Activated CD8-positive, alpha-beta T cell treated with anti-CD3 and anti-CD28 coated beads for 36 hours (primary cell): ENCODE measurements around the gene PTBP3. TPM values are rescaled to one million over a fixed set of nuclear protein-coding genes. Genes with fewer than 3 reads are reported as not detected.

Source experiments
- ATAC-seq: fragments of 200-7000 bp; cut with Tn5 transposase; one replicate; pipeline ENCODE4 v1.10.0; 2021; ENCODE audit warnings: mild to moderate bottlenecking, moderate library complexity
- CTCF ChIA-PET: fragments of 350-600 bp; sonication (Branson Sonifier 250); formaldehyde crosslinking; loops from one replicate; lab custom pipeline; 2021; ENCODE audit warnings: antibody characterized with exemption; lab: Charles Lee
- POLR2A ChIA-PET: fragments of 350-600 bp; sonication (Branson Sonifier 250); formaldehyde crosslinking; loops from one replicate; lab custom pipeline; 2021; ENCODE audit warnings: antibody characterized with exemption; lab: Charles Lee
- DNase-seq: peaks from one replicate; pipeline ENCODE4 v3.0.0-alpha.2; 2020
- H3K27ac Mint-ChIP-seq: one replicate; pipeline ENCODE4 v1.8.0; 2021; ENCODE audit warnings: mild to moderate bottlenecking, mixed read lengths
- H3K27me3 Mint-ChIP-seq: one replicate; pipeline ENCODE4 v1.8.0; 2021; ENCODE audit warnings: mixed read lengths
- H3K36me3 Mint-ChIP-seq: one replicate; pipeline ENCODE4 v1.8.0; 2021; ENCODE audit warnings: low read depth, mixed read lengths
- H3K4me1 Mint-ChIP-seq: one replicate; pipeline ENCODE4 v1.8.0; 2021; ENCODE audit warnings: low read depth, mixed read lengths
- H3K4me3 Mint-ChIP-seq: one replicate; pipeline ENCODE4 v1.8.0; 2021; ENCODE audit warnings: mild to moderate bottlenecking, moderate library complexity, mixed read lengths
- H3K9me3 Mint-ChIP-seq: one replicate; pipeline ENCODE4 v1.8.0; 2021; ENCODE audit warnings: mixed read lengths
- intact Hi-C: fragments of 100-400 bp; cut with micrococcal nuclease; formaldehyde crosslinking; loops from one replicate; pipeline ENCODE4 v1.10.0; 2022
- total RNA-seq, 2 experiments: library from RNA; stranded (reverse); gene quantifications; one replicate each; pipeline ENCODE4 v1.2.3, GENCODE V29; 2021
- TF ChIP-seq, protein P1 (sequence below): fragments of 200-600 bp; IDR thresholded peaks from one replicate; pipeline ENCODE4 v1.8.0; 2022; ENCODE audit warnings: antibody characterized with exemption, mild to moderate bottlenecking

PTBP3 gene
- total RNA-seq, 2 experiments from 2014 or later, result 108 to 120 TPM

DNA sequence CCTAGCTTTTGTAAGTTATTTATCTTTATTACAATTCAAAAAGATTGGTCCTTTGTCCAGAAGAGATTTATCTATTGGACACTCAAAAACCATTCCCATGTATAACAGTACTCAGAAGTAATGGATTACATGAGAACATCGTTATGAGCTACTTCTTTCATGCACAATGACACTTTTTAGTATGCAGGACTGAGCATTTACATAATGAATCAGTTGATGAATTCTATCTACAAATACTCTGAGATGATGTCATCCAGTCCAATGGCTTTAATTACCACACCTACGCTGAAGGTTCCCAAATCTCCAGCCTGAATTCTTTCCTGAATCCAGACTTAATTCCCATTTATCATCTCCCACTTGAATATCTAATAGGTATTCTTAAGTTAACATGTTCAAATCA is 75.3 kb downstream of the PTBP3 start:
- Mint-ChIP-seq H3K4me1 (peaks cover 16% of the 10 kb centered on the region), H3K9me3 (no peaks in the 10 kb centered on the region), H3K27ac (no peak overlapping the region), H3K4me3 (no peak overlapping the region), H3K36me3 (peaks cover 32% of the 10 kb centered on the region), H3K27me3 (no peaks in the 10 kb centered on the region)
- DNase-seq (no peak), ATAC-seq (no peak)
- CTCF ChIA-PET, result interaction anchor here (0.6 to 1.1 kb wide), 3 partner anchors 10 to 86 kb away, joined by 3 read pairs; no protein-coding TSS in a partner anchor
- TF ChIP-seq, protein P1, sequence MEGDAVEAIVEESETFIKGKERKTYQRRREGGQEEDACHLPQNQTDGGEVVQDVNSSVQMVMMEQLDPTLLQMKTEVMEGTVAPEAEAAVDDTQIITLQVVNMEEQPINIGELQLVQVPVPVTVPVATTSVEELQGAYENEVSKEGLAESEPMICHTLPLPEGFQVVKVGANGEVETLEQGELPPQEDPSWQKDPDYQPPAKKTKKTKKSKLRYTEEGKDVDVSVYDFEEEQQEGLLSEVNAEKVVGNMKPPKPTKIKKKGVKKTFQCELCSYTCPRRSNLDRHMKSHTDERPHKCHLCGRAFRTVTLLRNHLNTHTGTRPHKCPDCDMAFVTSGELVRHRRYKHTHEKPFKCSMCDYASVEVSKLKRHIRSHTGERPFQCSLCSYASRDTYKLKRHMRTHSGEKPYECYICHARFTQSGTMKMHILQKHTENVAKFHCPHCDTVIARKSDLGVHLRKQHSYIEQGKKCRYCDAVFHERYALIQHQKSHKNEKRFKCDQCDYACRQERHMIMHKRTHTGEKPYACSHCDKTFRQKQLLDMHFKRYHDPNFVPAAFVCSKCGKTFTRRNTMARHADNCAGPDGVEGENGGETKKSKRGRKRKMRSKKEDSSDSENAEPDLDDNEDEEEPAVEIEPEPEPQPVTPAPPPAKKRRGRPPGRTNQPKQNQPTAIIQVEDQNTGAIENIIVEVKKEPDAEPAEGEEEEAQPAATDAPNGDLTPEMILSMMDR, result no peak
- intact Hi-C loops, result no loop called here
- POLR2A ChIA-PET, result no interaction called here

DNA sequence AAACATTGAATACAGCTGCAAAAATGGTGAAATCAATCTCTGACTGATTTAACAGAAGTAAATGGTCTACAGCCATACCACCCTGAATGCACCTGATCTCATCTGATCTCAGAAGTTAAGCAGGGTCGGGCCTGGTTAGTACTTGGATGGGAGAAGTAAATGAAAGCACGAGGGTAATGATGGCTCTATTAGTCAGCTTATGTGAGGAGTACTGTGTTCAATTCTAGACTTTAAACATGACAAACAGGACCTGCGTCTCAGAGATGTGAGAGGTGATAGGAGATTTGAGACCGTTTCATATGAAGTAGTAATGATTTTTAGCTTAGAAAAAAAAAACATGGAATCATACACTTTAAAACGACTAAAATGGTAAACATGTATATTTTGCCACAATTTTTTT is 81.2 kb downstream of the PTBP3 start:
- H3K27me3 Mint-ChIP-seq, result no peaks in the 10 kb centered on the region
- TF ChIP-seq, protein P1, result no peak
- H3K9me3 Mint-ChIP-seq, result no peaks in the 10 kb centered on the region
- ATAC-seq (no peak), DNase-seq (no peak)
- CTCF ChIA-PET, result interaction anchor here (0.5 kb wide), 1 partner anchor 11 kb away, joined by 3 read pairs; no protein-coding TSS in a partner anchor
- POLR2A ChIA-PET, result no interaction called here
- H3K27ac Mint-ChIP-seq, result no peak overlapping the region
- intact Hi-C loops, result no loop called here
- H3K4me1 Mint-ChIP-seq, result peaks cover 21% of the 10 kb centered on the region
- no peak overlapping the region for H3K4me3 Mint-ChIP-seq
- peaks cover 23% of the 10 kb centered on the region for H3K36me3 Mint-ChIP-seq

DNA sequence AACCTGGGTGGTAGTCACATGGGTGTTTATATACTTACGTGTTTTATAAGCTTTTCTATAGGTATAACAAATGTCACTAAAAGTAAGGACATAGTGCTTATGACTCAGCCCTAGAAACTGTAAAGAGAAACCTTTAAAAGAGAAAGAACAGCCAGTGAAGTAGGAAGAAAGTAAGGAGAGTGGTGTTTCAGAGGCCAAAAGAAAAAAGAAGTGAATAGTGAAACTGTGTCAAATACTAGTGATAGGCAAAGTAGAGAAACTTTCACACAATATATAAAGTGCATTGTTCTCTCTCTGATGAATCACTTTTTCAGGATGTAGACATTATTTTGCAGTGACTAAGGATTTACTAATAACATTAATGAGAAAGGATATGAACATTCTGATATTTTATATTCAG is 84.1 kb downstream of the PTBP3 start:
- H3K27me3 Mint-ChIP-seq, result no peaks in the 10 kb centered on the region
- peak; percentile 93 for ATAC-seq
- no peak for DNase-seq
- H3K4me3 Mint-ChIP-seq, result no peak overlapping the region
- H3K9me3 Mint-ChIP-seq, result no peaks in the 10 kb centered on the region
- H3K27ac Mint-ChIP-seq, result peak overlapping the region; percentile 41
- intact Hi-C loops, result loop anchor here (10.0 kb wide), 1 partner anchor 66 kb away; no protein-coding TSS in a partner anchor
- ChIA-PET CTCF (no interaction called here), POLR2A (interaction anchor here (0.5 kb wide), 1 partner anchor 11 kb away, joined by 4 read pairs; no protein-coding TSS in a partner anchor)
- TF ChIP-seq, protein P1, result no peak
- H3K36me3 Mint-ChIP-seq, result peaks cover 34% of the 10 kb centered on the region
- H3K4me1 Mint-ChIP-seq, result peaks cover 21% of the 10 kb centered on the region

DNA sequence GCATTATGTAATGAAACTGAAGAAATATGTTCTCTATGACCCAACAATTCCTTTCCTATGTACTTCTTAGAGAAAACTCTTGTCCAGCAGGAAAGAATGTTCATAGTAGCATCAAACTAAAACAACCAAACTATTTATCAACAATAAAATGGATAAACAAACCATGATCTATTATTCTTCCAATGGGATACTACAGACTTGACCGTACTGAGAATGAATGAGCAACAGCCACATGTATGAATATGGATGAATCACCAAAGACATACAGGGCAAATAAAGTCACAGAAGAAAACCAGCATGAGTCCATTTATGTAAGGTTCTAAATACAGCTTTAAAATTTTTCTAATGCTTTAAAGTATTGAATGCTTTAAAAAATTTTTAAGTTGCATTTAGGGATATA is 84.7 kb downstream of the PTBP3 start:
- H3K27me3 Mint-ChIP-seq, result no peaks in the 10 kb centered on the region
- DNase-seq (no peak), ATAC-seq (peak; percentile 40)
- TF ChIP-seq, protein P1, result no peak
- peaks cover 21% of the 10 kb centered on the region for H3K4me1 Mint-ChIP-seq
- H3K9me3 Mint-ChIP-seq, result no peaks in the 10 kb centered on the region
- intact Hi-C loops, result loop anchor here (10.0 kb wide), 1 partner anchor 66 kb away; no protein-coding TSS in a partner anchor
- no peak overlapping the region for H3K4me3 Mint-ChIP-seq
- ChIA-PET CTCF (no interaction called here), POLR2A (interaction anchor here (0.5 kb wide), 1 partner anchor 10 kb away, joined by 4 read pairs; no protein-coding TSS in a partner anchor)
- peaks cover 33% of the 10 kb centered on the region for H3K36me3 Mint-ChIP-seq
- peak overlapping the region; percentile 41 for H3K27ac Mint-ChIP-seq

DNA sequence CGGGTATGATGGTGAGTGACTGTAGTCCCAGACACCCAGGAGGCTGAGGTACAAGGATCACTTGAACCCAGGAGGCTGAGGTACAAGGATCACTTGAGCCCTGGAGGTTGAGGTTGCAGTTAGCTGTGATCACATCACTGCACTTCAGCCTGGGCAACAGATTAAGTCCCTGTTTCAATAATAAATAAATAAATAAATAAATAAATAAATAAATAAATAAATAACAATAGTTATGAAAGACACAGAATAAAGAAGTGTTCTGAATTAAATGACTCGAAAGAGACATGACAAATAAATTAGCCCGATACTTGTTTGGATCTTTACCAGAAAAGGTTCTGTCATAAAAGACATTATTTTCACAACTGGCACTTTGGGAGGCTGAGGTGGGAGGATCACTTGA is 86.3 kb downstream of the PTBP3 start:
- Mint-ChIP-seq H3K27me3 (no peaks in the 10 kb centered on the region), H3K9me3 (no peaks in the 10 kb centered on the region), H3K4me3 (no peak overlapping the region), H3K4me1 (peaks cover 18% of the 10 kb centered on the region), H3K36me3 (peaks cover 33% of the 10 kb centered on the region), H3K27ac (no peak overlapping the region)
- DNase-seq, result no peak
- intact Hi-C loops, result loop anchor here (10.0 kb wide), 1 partner anchor 68 kb away; no protein-coding TSS in a partner anchor
- TF ChIP-seq, protein P1, result no peak
- ATAC-seq, result no peak
- ChIA-PET POLR2A (no interaction called here), CTCF (no interaction called here)
